Chondrocyte (in vitro differentiated cells): ENCODE results near the gene TTC3. TPM values are rescaled to one million over a fixed set of nuclear protein-coding genes. Genes with fewer than 3 reads are reported as not detected.
"Not testable (repeated sequence)": the region's sequence is repeated elsewhere in the genome, so short reads cannot be mapped to it uniquely, and the experiment has no call there.

Source experiments
- DNase-seq: peaks from one replicate; pipeline ENCODE4 v3.0.0; 2021; ENCODE audit warnings: mixed read lengths, low spot score
- H3K27ac Mint-ChIP-seq: one replicate; pipeline ENCODE4 v1.8.0; 2021; ENCODE audit warnings: mild to moderate bottlenecking, moderate library complexity, mixed read lengths; ENCODE audit not compliant: unreplicated experiment
- H3K27me3 Mint-ChIP-seq: 2 replicates; pipeline ENCODE4 v1.8.0; 2021; ENCODE audit warnings: low read depth, mixed read lengths
- H3K36me3 Mint-ChIP-seq: 2 replicates; pipeline ENCODE4 v1.8.0; 2021; ENCODE audit warnings: low read depth, mixed read lengths
- H3K4me1 Mint-ChIP-seq: 2 replicates; pipeline ENCODE4 v1.8.0; 2021; ENCODE audit warnings: low read depth, mild to moderate bottlenecking, mixed read lengths
- H3K4me3 Mint-ChIP-seq: one replicate; pipeline ENCODE4 v1.8.0; 2021; ENCODE audit warnings: mild to moderate bottlenecking, moderate library complexity, mixed read lengths; ENCODE audit not compliant: unreplicated experiment
- H3K9me3 Mint-ChIP-seq: 2 replicates; pipeline ENCODE4 v1.8.0; 2021; ENCODE audit warnings: low read depth, mixed read lengths
- CTCF ChIP-seq: fragments of 200-600 bp; sonication (generic); IDR thresholded peaks from 2 replicates; pipeline ENCODE4 v1.5.0; 2021; ENCODE audit warnings: antibody characterized with exemption, mild to moderate bottlenecking, moderate library complexity
- total RNA-seq: library from RNA; stranded (reverse); gene quantifications from 3 replicates; pipeline ENCODE4 v1.2.1, GENCODE V29; 2021

Gene TTC3
- total RNA-seq, 1 donor from 2014 or later = 258 TPM

GRCh38 chr21:37093977-37094376 is 20.9 kb downstream of the TTC3 start:
- Mint-ChIP-seq H3K9me3 (no peaks in the 10 kb centered on the region), H3K36me3 (peaks cover 19% of the 10 kb centered on the region), H3K4me1 (peaks cover 8% of the 10 kb centered on the region), H3K27ac (no peak overlapping the region), H3K27me3 (no peaks in the 10 kb centered on the region), H3K4me3 (no peak overlapping the region)
- no peak for DNase-seq
- TF ChIP-seq CTCF = no peak

- H3K36me3 Mint-ChIP-seq = peaks cover 28% of the 10 kb centered on the region
- H3K27ac Mint-ChIP-seq = no peak overlapping the region
- no peak for TF ChIP-seq CTCF
- no peak for DNase-seq
- H3K4me1 Mint-ChIP-seq = peaks cover 10% of the 10 kb centered on the region
- H3K27me3 Mint-ChIP-seq = no peaks in the 10 kb centered on the region
- no peak overlapping the region for H3K4me3 Mint-ChIP-seq
- H3K9me3 Mint-ChIP-seq = no peaks in the 10 kb centered on the region
Observed at GRCh38 chr21:37095821-37096220, 22.8 kb downstream of the TTC3 start.

GRCh38 chr21:37098751-37099150 is 25.7 kb downstream of the TTC3 start:
- Mint-ChIP-seq H3K4me1 (peaks cover 19% of the 10 kb centered on the region), H3K4me3 (no peak overlapping the region), H3K9me3 (no peaks in the 10 kb centered on the region), H3K27ac (no peak overlapping the region), H3K27me3 (no peaks in the 10 kb centered on the region), H3K36me3 (peaks cover 31% of the 10 kb centered on the region)
- DNase-seq = no peak
- no peak for TF ChIP-seq CTCF

- Mint-ChIP-seq H3K4me1 (peaks cover 27% of the 10 kb centered on the region), H3K36me3 (peaks cover 34% of the 10 kb centered on the region), H3K9me3 (no peaks in the 10 kb centered on the region), H3K27me3 (no peaks in the 10 kb centered on the region), H3K4me3 (no peak overlapping the region), H3K27ac (no peak overlapping the region)
- TF ChIP-seq CTCF = no peak
- no peak for DNase-seq
Observed at GRCh38 chr21:37100316-37100715, 27.3 kb downstream of the TTC3 start.

- no peak for DNase-seq
- Mint-ChIP-seq H3K4me1 (peaks cover 35% of the 10 kb centered on the region), H3K9me3 (no peaks in the 10 kb centered on the region), H3K27ac (no peak overlapping the region), H3K4me3 (no peak overlapping the region), H3K36me3 (peaks cover 31% of the 10 kb centered on the region), H3K27me3 (no peaks in the 10 kb centered on the region)
- peak; percentile 35 for TF ChIP-seq CTCF
Observed at GRCh38 chr21:37101384-37101783, 28.3 kb downstream of the TTC3 start.

GRCh38 chr21:37102746-37103145 is 29.7 kb downstream of the TTC3 start:
- H3K27me3 Mint-ChIP-seq, DNase-seq, H3K9me3 Mint-ChIP-seq, H3K4me3 Mint-ChIP-seq: not testable (repeated sequence)
- peaks cover 35% of the 10 kb centered on the region for H3K4me1 Mint-ChIP-seq
- peaks cover 32% of the 10 kb centered on the region for H3K36me3 Mint-ChIP-seq
- H3K27ac Mint-ChIP-seq = peak overlapping the region; percentile 13
